HL-60 (cell line): Measurements from ENCODE around the gene FAM98C.

Experiments used
- POLR2AphosphoS5 ChIP-seq: IDR thresholded peaks from 2 replicates; pipeline ENCODE4 v1.6.1; 2012; ENCODE audit warnings: low read depth
- SPI1 ChIP-seq: IDR thresholded peaks from 2 replicates; pipeline ENCODE4 v1.6.1; 2012; ENCODE audit warnings: low read depth, mild to moderate bottlenecking, borderline replicate concordance
- TF ChIP-seq, protein P1 (sequence below): IDR thresholded peaks from one replicate; pipeline ENCODE4 v1.5.1; 2011; ENCODE audit warnings: low read length, control low read depth, inconsistent platforms; ENCODE audit not compliant: insufficient read depth
- TF ChIP-seq, protein P2 (sequence below): IDR thresholded peaks from 2 replicates; pipeline ENCODE4 v1.6.1; 2012; ENCODE audit warnings: low read depth; ENCODE audit not compliant: insufficient replicate concordance

DNA sequence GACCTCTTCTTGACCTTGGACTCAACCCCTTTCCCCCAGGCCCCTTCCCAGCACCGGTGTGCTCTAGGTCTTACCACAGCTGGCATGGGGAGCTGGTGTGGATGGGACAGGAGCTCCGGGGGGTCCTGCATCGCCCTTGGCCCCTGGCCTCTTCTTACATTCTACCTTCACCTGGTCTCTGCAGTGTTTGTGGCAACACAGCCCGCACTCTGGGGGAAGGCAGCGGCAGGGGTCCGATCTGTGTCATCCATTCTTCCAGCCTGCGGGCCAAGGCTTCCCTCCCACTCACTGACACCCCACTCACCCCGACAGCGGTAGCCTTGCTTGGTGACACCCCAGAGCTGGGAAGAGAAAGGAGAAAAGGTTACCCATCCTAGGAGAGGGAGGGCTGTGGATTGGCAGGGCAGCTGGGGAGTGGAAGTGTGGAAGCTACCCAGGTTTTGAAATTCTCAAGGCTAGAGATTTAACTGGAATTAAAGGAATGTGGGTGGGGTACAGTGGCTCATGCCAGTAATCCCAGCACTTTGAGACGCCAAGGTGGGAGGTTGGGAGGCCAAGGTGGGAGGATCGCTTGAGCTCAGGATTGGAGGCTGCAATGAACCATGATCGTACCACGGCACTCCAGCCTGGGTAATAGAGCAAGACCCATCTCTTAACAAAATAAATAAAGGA is 8.3 kb downstream of the FAM98C start:
- TF ChIP-seq, protein P1, sequence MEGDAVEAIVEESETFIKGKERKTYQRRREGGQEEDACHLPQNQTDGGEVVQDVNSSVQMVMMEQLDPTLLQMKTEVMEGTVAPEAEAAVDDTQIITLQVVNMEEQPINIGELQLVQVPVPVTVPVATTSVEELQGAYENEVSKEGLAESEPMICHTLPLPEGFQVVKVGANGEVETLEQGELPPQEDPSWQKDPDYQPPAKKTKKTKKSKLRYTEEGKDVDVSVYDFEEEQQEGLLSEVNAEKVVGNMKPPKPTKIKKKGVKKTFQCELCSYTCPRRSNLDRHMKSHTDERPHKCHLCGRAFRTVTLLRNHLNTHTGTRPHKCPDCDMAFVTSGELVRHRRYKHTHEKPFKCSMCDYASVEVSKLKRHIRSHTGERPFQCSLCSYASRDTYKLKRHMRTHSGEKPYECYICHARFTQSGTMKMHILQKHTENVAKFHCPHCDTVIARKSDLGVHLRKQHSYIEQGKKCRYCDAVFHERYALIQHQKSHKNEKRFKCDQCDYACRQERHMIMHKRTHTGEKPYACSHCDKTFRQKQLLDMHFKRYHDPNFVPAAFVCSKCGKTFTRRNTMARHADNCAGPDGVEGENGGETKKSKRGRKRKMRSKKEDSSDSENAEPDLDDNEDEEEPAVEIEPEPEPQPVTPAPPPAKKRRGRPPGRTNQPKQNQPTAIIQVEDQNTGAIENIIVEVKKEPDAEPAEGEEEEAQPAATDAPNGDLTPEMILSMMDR, result no peak
- TF ChIP-seq POLR2AphosphoS5, result no peak
- TF ChIP-seq, protein P2, sequence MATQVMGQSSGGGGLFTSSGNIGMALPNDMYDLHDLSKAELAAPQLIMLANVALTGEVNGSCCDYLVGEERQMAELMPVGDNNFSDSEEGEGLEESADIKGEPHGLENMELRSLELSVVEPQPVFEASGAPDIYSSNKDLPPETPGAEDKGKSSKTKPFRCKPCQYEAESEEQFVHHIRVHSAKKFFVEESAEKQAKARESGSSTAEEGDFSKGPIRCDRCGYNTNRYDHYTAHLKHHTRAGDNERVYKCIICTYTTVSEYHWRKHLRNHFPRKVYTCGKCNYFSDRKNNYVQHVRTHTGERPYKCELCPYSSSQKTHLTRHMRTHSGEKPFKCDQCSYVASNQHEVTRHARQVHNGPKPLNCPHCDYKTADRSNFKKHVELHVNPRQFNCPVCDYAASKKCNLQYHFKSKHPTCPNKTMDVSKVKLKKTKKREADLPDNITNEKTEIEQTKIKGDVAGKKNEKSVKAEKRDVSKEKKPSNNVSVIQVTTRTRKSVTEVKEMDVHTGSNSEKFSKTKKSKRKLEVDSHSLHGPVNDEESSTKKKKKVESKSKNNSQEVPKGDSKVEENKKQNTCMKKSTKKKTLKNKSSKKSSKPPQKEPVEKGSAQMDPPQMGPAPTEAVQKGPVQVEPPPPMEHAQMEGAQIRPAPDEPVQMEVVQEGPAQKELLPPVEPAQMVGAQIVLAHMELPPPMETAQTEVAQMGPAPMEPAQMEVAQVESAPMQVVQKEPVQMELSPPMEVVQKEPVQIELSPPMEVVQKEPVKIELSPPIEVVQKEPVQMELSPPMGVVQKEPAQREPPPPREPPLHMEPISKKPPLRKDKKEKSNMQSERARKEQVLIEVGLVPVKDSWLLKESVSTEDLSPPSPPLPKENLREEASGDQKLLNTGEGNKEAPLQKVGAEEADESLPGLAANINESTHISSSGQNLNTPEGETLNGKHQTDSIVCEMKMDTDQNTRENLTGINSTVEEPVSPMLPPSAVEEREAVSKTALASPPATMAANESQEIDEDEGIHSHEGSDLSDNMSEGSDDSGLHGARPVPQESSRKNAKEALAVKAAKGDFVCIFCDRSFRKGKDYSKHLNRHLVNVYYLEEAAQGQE, result no peak
- no peak for TF ChIP-seq SPI1
